Measurements from ENCODE around the gene FZD8. TPM values are rescaled to one million over a fixed set of nuclear protein-coding genes. Genes with fewer than 3 reads are reported as not detected.

FZD8 gene
- total and polyA plus RNA-seq, 2 donors (not counting 1 experiment from before 2014, with no cell fraction given), result 0.76 to 1.7 TPM

DNA sequence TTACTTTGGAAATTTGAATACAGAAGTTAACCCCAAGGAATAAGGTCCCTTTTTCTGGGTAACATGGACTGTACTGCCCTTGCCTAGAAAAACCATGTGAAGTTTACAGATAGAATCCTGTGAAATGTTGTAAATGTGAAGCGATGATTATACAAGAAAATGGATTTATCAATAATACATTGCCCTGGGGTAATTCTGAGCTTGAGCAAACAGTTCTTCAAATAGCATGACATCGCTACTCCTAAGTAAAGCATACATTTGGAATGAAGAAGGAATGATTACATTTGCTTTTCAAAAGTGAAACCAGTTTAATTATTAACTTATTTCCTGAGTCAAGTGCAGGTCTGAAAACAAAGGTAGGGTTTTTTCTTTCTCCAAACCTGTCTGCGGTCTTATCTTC lies 43.3 kb upstream of the FZD8 start:
- POLR2A ChIA-PET, result no interaction called here

DNA sequence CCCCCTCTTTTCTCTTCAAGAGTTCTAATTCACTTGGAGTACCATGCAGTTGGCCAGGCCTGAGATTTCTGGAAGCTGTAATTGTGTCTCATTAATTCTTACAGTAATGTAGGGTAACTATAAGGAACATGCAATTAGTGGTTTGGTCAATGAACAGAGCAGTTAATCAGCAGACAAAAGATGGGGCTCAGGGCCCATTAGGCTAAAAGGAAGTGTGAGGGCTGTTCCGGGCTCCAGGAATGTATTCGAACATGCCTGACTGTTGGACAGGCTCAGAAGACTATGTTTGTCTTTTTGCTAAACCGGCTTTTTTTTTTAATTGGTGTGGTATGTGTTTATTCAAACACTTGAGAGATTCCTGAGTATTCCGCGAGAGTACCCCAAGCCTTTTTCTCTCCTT lies 42.5 kb upstream of the FZD8 start:
- TF ChIP-seq EZH2 (IDR thresholded peaks at IDR 0.05; ENCODE audit: borderline replicate concordance, insufficient read depth, low read depth, low read length, poor library complexity, severe bottlenecking), result no peak
- TF ChIP-seq, protein P1, sequence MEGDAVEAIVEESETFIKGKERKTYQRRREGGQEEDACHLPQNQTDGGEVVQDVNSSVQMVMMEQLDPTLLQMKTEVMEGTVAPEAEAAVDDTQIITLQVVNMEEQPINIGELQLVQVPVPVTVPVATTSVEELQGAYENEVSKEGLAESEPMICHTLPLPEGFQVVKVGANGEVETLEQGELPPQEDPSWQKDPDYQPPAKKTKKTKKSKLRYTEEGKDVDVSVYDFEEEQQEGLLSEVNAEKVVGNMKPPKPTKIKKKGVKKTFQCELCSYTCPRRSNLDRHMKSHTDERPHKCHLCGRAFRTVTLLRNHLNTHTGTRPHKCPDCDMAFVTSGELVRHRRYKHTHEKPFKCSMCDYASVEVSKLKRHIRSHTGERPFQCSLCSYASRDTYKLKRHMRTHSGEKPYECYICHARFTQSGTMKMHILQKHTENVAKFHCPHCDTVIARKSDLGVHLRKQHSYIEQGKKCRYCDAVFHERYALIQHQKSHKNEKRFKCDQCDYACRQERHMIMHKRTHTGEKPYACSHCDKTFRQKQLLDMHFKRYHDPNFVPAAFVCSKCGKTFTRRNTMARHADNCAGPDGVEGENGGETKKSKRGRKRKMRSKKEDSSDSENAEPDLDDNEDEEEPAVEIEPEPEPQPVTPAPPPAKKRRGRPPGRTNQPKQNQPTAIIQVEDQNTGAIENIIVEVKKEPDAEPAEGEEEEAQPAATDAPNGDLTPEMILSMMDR (IDR thresholded peaks at IDR 0.05), result no peak
- Histone ChIP-seq H3K4me1 (ENCODE audit: control insufficient read depth in 2 of 2, insufficient read depth in 2 of 2, low read length in 2 of 2) (no peaks in the 10 kb centered on the region), H3K36me3 (replicated peaks in 1 of 2; ENCODE audit: control extremely low read depth in 1 of 2, control insufficient read depth in 1 of 2, extremely low read depth in 1 of 2, insufficient read depth in 2 of 2, low read length in 1 of 2) (no peaks in the 10 kb centered on the region), H3K9ac (ENCODE audit: low read length) (no peak overlapping the region), H2AFZ (ENCODE audit: insufficient read depth, low read depth, low read length, poor library complexity, severe bottlenecking) (no peak overlapping the region), H4K20me1 (ENCODE audit: control insufficient read depth, insufficient read depth, low read length, poor library complexity, severe bottlenecking) (no peaks in the 10 kb centered on the region), H3K79me2 (ENCODE audit: control insufficient read depth, insufficient read depth, low read length) (no peaks in the 10 kb centered on the region), H3K27ac (ENCODE audit: low read length in 2 of 2) (no peak overlapping the region), H3K27me3 (replicated peaks in 1 of 4; ENCODE audit: control extremely low read depth in 1 of 4, control insufficient read depth in 3 of 4, insufficient read depth in 4 of 4, low read length in 3 of 4) (no peaks in the 10 kb centered on the region), H3K4me3 (ENCODE audit: control extremely low read depth in 1 of 5, extremely low read depth in 1 of 5, insufficient read depth in 1 of 5, low read depth in 2 of 5, low read length in 4 of 5) (no peak overlapping the region), H3K4me2 (replicated peaks; ENCODE audit: low read depth, low read length, poor library complexity, severe bottlenecking) (no peak overlapping the region), H3K9me3 (ENCODE audit: control extremely low read depth in 1 of 3, control insufficient read depth in 2 of 3, insufficient read depth in 1 of 3, low read length in 2 of 3) (peaks cover 0 to 2% (median 0%) of the 10 kb centered on the region in 3 donors)
- Mint-ChIP-seq H3K27me3 (peaks cover 6% of the 10 kb centered on the region), H3K27ac (no peak overlapping the region), H3K9me3 (ENCODE audit: insufficient read depth) (peaks cover 4% of the 10 kb centered on the region), H3K4me3 (no peak overlapping the region), H3K4me1 (no peaks in the 10 kb centered on the region)
- ChIA-PET CTCF (interaction anchor here (1.2 kb wide), 1 partner anchor 994 kb away, joined by 3 read pairs; no protein-coding TSS in a partner anchor), POLR2A (no interaction called here)
- WGBS (ENCODE audit: insufficient coverage), result 97% methylated on average over 3 of the region's 5 CpGs
- intact Hi-C loops (cut with micrococcal nuclease), result no loop called here
- ATAC-seq (ENCODE audit: low read depth) (no peak), DNase-seq (no peak)

More for the DNA sequence above, 43.3 kb upstream of the FZD8 start:
- TF ChIP-seq EZH2 (IDR thresholded peaks at IDR 0.05; ENCODE audit: borderline replicate concordance, insufficient read depth, low read depth, low read length, poor library complexity, severe bottlenecking), result no peak
- TF ChIP-seq, protein P1 (IDR thresholded peaks at IDR 0.05), result no peak
- H2AFZ ChIP-seq (ENCODE audit: insufficient read depth, low read depth, low read length, poor library complexity, severe bottlenecking), result no peak overlapping the region
- H3K4me2 ChIP-seq (replicated peaks; ENCODE audit: low read depth, low read length, poor library complexity, severe bottlenecking), result no peak overlapping the region
- intact Hi-C loops (cut with micrococcal nuclease), result no loop called here
- H3K4me3 ChIP-seq (ENCODE audit: control extremely low read depth in 1 of 5, extremely low read depth in 1 of 5, insufficient read depth in 1 of 5, low read depth in 2 of 5, low read length in 4 of 5), result no peak overlapping the region
- H3K79me2 ChIP-seq (ENCODE audit: control insufficient read depth, insufficient read depth, low read length), result no peaks in the 10 kb centered on the region
- WGBS (ENCODE audit: insufficient coverage), result no CpG with 5 or more reads among the region's 3 CpGs
- H3K9ac ChIP-seq (ENCODE audit: low read length), result no peak overlapping the region
- H3K27ac Mint-ChIP-seq, result no peak overlapping the region
- H3K4me1 ChIP-seq (ENCODE audit: control insufficient read depth in 2 of 2, insufficient read depth in 2 of 2, low read length in 2 of 2), result no peaks in the 10 kb centered on the region
- no peaks in the 10 kb centered on the region for H3K27me3 ChIP-seq (replicated peaks in 1 of 4; ENCODE audit: control extremely low read depth in 1 of 4, control insufficient read depth in 3 of 4, insufficient read depth in 4 of 4, low read length in 3 of 4)
- H3K4me1 Mint-ChIP-seq, result no peaks in the 10 kb centered on the region
- H4K20me1 ChIP-seq (ENCODE audit: control insufficient read depth, insufficient read depth, low read length, poor library complexity, severe bottlenecking), result no peaks in the 10 kb centered on the region
- DNase-seq, result no peak
- H3K9me3 Mint-ChIP-seq (ENCODE audit: insufficient read depth), result peaks cover 4% of the 10 kb centered on the region
- H3K27me3 Mint-ChIP-seq, result peaks cover 8% of the 10 kb centered on the region
- peaks cover 0 to 2% (median 0%) of the 10 kb centered on the region in 3 donors for H3K9me3 ChIP-seq (ENCODE audit: control extremely low read depth in 1 of 3, control insufficient read depth in 2 of 3, insufficient read depth in 1 of 3, low read length in 2 of 3)
- no peak overlapping the region for H3K4me3 Mint-ChIP-seq
- H3K27ac ChIP-seq (ENCODE audit: low read length in 2 of 2), result no peak overlapping the region
- ATAC-seq (ENCODE audit: low read depth), result no peak
- CTCF ChIA-PET, result interaction anchor here (0.6 to 1.2 kb wide), 2 partner anchors 88 to 993 kb away, joined by 3 read pairs; no protein-coding TSS in a partner anchor
- no peaks in the 10 kb centered on the region for H3K36me3 ChIP-seq (replicated peaks in 1 of 2; ENCODE audit: control extremely low read depth in 1 of 2, control insufficient read depth in 1 of 2, extremely low read depth in 1 of 2, insufficient read depth in 2 of 2, low read length in 1 of 2)

All from B cell (primary cell).